Right kidney (tissue), 1 donor: ENCODE measurements around the gene TTLL9.
"Not testable (repeated sequence)": the region's sequence is repeated elsewhere in the genome, so short reads cannot be mapped to it uniquely, and the experiment has no call there.

ENCODE experiments used
- DNase-seq: peaks from one replicate; pipeline ENCODE4 v3.0.0-alpha.2; 2016

TTLL9 gene

GRCh38 chr20:31920275-31920855 is 49.9 kb downstream of the TTLL9 start:
- DNase-seq: no peak

- not testable (repeated sequence) for DNase-seq
Measured at GRCh38 chr20:31921480-31921879, 51.0 kb downstream of the TTLL9 start.

- no peak for DNase-seq
Measured at GRCh38 chr20:31922181-31922580, 51.7 kb downstream of the TTLL9 start.

- no peak for DNase-seq
Measured at GRCh38 chr20:31922588-31922987, 52.2 kb downstream of the TTLL9 start.

GRCh38 chr20:31923388-31924331 is 53.2 kb downstream of the TTLL9 start:
- DNase-seq: peak; percentile 20

- no peak for DNase-seq
Measured at GRCh38 chr20:31924561-31924960, 54.1 kb downstream of the TTLL9 start.

GRCh38 chr20:31925631-31926030 is 55.2 kb downstream of the TTLL9 start:
- DNase-seq: no peak

GRCh38 chr20:31926493-31926892 is 56.1 kb downstream of the TTLL9 start:
- no peak for DNase-seq

GRCh38 chr20:31927627-31928159 is 57.3 kb downstream of the TTLL9 start:
- DNase-seq: no peak

GRCh38 chr20:31929631-31930030 is 59.2 kb downstream of the TTLL9 start:
- DNase-seq: not testable (repeated sequence)

- DNase-seq: no peak
Measured at GRCh38 chr20:31930779-31931178, 60.3 kb downstream of the TTLL9 start.

- no peak for DNase-seq
Measured at GRCh38 chr20:31933698-31934097, 63.3 kb downstream of the TTLL9 start.

GRCh38 chr20:31934491-31934890 is 64.1 kb downstream of the TTLL9 start:
- DNase-seq: no peak

GRCh38 chr20:31934968-31935764 is 64.7 kb downstream of the TTLL9 start:
- DNase-seq: no peak

GRCh38 chr20:31936420-31936819 is 66.0 kb downstream of the TTLL9 start:
- no peak for DNase-seq

- no peak for DNase-seq
Measured at GRCh38 chr20:31937820-31938219, 67.4 kb downstream of the TTLL9 start.

- no peak for DNase-seq
Measured at GRCh38 chr20:31939661-31940060, 69.2 kb downstream of the TTLL9 start.

GRCh38 chr20:31943052-31943471 is 72.6 kb downstream of the TTLL9 start:
- no peak for DNase-seq

GRCh38 chr20:31945319-31945718 is 74.9 kb downstream of the TTLL9 start:
- DNase-seq: no peak

- DNase-seq: no peak
Measured at GRCh38 chr20:31945785-31946184, 75.4 kb downstream of the TTLL9 start.

- no peak for DNase-seq
Measured at GRCh38 chr20:31948008-31948407, 77.6 kb downstream of the TTLL9 start.

GRCh38 chr20:31949877-31950646 is 79.6 kb downstream of the TTLL9 start:
- DNase-seq: no peak
